ENCODE data around the gene SCD5. TPM values are rescaled to one million over a fixed set of nuclear protein-coding genes. Genes with fewer than 3 reads are reported as not detected.

SCD5 gene
- total and polyA plus RNA-seq, 3 donors from 2014 or later = 76.4 to 161 (median 149) TPM

GRCh38 chr4:82755650-82756049 is 42.9 kb downstream of the SCD5 start:
- Histone ChIP-seq H3K27ac (no peak overlapping the region), H3K36me3 (ENCODE audit: low read depth, missing control alignments) (no peaks in the 10 kb centered on the region), H3K4me3 (no peak overlapping the region), H3K27me3 (no peaks in the 10 kb centered on the region), H3K4me1 (peaks cover 32% of the 10 kb centered on the region), H3K9me3 (no peaks in the 10 kb centered on the region)
- WGBS, 2 donors = 59 to 71% methylated on average over 2 of the region's 2 CpGs
- TF ChIP-seq CTCF (IDR thresholded peaks at IDR 0.05) = no peak
- TF ChIP-seq POLR2A (IDR thresholded peaks at IDR 0.05) = no peak
- DNase-seq = no peak
- intact Hi-C loops (cut with DNase I; ENCODE audit: low total_unique reads) = no loop called here

GRCh38 chr4:82754513-82755165 is 44.0 kb downstream of the SCD5 start:
- H3K4me1 ChIP-seq = peaks cover 32% of the 10 kb centered on the region

GRCh38 chr4:82753725-82754410 is 44.7 kb downstream of the SCD5 start:
- H3K4me3 ChIP-seq = no peak overlapping the region
- TF ChIP-seq CTCF (IDR thresholded peaks at IDR 0.05) (no peak), POLR2A (IDR thresholded peaks at IDR 0.05) (no peak)
- peak; percentile 41 for DNase-seq
- H3K9me3 ChIP-seq = no peaks in the 10 kb centered on the region
- peak overlapping the region; percentile 7 to 78 for H3K27ac ChIP-seq
- H3K4me1 ChIP-seq = peaks cover 32% of the 10 kb centered on the region
- no peaks in the 10 kb centered on the region for H3K36me3 ChIP-seq (ENCODE audit: low read depth, missing control alignments)
- intact Hi-C loops (cut with DNase I; ENCODE audit: low total_unique reads) = no loop called here
- 25 to 55% methylated on average over 8 of the region's 8 CpGs for WGBS, 2 donors
- H3K27me3 ChIP-seq = no peaks in the 10 kb centered on the region

More at GRCh38 chr4:82754513-82755165, 44.0 kb downstream of the SCD5 start:
- H3K36me3 ChIP-seq (ENCODE audit: low read depth, missing control alignments) = no peaks in the 10 kb centered on the region
- WGBS, 2 donors = 37 to 46% methylated on average over 6 of the region's 6 CpGs
- intact Hi-C loops (cut with DNase I; ENCODE audit: low total_unique reads) = no loop called here
- DNase-seq = no peak
- no peak for TF ChIP-seq CTCF (IDR thresholded peaks at IDR 0.05)
- no peak for TF ChIP-seq POLR2A (IDR thresholded peaks at IDR 0.05)
- no peak overlapping the region for H3K4me3 ChIP-seq
- peak overlapping the region; percentile 7 to 78 for H3K27ac ChIP-seq
- no peaks in the 10 kb centered on the region for H3K9me3 ChIP-seq
- H3K27me3 ChIP-seq = no peaks in the 10 kb centered on the region

- no peak overlapping the region for H3K4me3 ChIP-seq
- H3K9me3 ChIP-seq = no peaks in the 10 kb centered on the region
- intact Hi-C loops (cut with DNase I; ENCODE audit: low total_unique reads) = no loop called here
- 66 to 82% methylated on average over 4 of the region's 4 CpGs for WGBS, 2 donors
- no peaks in the 10 kb centered on the region for H3K36me3 ChIP-seq (ENCODE audit: low read depth, missing control alignments)
- peak overlapping the region; percentile 7 to 78 for H3K27ac ChIP-seq
- TF ChIP-seq CTCF (IDR thresholded peaks at IDR 0.05) = no peak
- no peak for TF ChIP-seq POLR2A (IDR thresholded peaks at IDR 0.05)
- H3K4me1 ChIP-seq = peaks cover 32% of the 10 kb centered on the region
- no peaks in the 10 kb centered on the region for H3K27me3 ChIP-seq
- DNase-seq = peak; percentile 75
These were observed 45.4 kb downstream of the SCD5 start for GRCh38 chr4:82753238-82753637.
